ENCODE results near the gene SERPINA12.

GRCh38 chr14:94500264-94500663 is 9.0 kb downstream of the SERPINA12 start:
- TF ChIP-seq SIN3A (IDR thresholded peaks at IDR 0.05; ENCODE audit: borderline replicate concordance, insufficient read depth, low read length) (no peak), POLR2AphosphoS5 (IDR thresholded peaks at IDR 0.05; ENCODE audit: low read depth, low read length) (no peak), REST (IDR thresholded peaks at IDR 0.05; ENCODE audit: insufficient read depth in 1 of 2, low read depth in 2 of 2, low read length in 2 of 2) (no peak), FOXP2 (optimal IDR thresholded peaks at IDR 0.05; ENCODE audit: borderline replicate concordance, extremely low read depth, extremely low read length, insufficient read depth) (no peak)
